HG02870 (cell line): ENCODE results near the gene LRRC46.

Source experiments
- ATAC-seq: cut with Tn5 transposase; IDR thresholded peaks from one replicate; pipeline ENCODE4 v1.9.1; 2021; ENCODE audit warnings: mild to moderate bottlenecking, moderate library complexity; ENCODE audit not compliant: unreplicated experiment

Gene LRRC46

GRCh38 chr17:47875011-47875985 is 43.8 kb downstream of the LRRC46 start:
- no peak for ATAC-seq

GRCh38 chr17:47877368-47878034 is 46.0 kb downstream of the LRRC46 start:
- ATAC-seq, result no peak

- ATAC-seq, result no peak
Observed at GRCh38 chr17:47878203-47879027, 46.9 kb downstream of the LRRC46 start.

- no peak for ATAC-seq
Observed at GRCh38 chr17:47879028-47879585, 47.6 kb downstream of the LRRC46 start.

GRCh38 chr17:47879776-47880454 is 48.4 kb downstream of the LRRC46 start:
- ATAC-seq, result no peak

GRCh38 chr17:47882247-47882646 is 50.8 kb downstream of the LRRC46 start:
- no peak for ATAC-seq

- ATAC-seq, result no peak
Observed at GRCh38 chr17:47882695-47883588, 51.5 kb downstream of the LRRC46 start.

- no peak for ATAC-seq
Observed at GRCh38 chr17:47883589-47884426, 52.3 kb downstream of the LRRC46 start.

GRCh38 chr17:47884427-47884740 is 52.9 kb downstream of the LRRC46 start:
- no peak for ATAC-seq

- ATAC-seq, result no peak
Observed at GRCh38 chr17:47884905-47885730, 53.6 kb downstream of the LRRC46 start.
